MM.1S (cell line): Measurements from ENCODE around the gene SLC7A1.

Source experiments
- EZH2 ChIP-seq: fragments of 300-600 bp; sonication (generic); optimal IDR thresholded peaks from 2 replicates; pipeline ENCODE3; 2017; ENCODE audit warnings: low read depth, mild to moderate bottlenecking, antibody characterized with exemption, low read length, mixed read lengths
- EZH2phosphoT487 ChIP-seq: fragments of 300-600 bp; sonication (generic); IDR thresholded peaks from 2 replicates; pipeline ENCODE4 v1.6.1; 2018; ENCODE audit warnings: antibody characterized with exemption, low read length
- TF ChIP-seq, protein P1 (sequence below): fragments of 300-600 bp; sonication (generic); IDR thresholded peaks from 2 replicates; pipeline ENCODE4 v1.5.1; 2016; ENCODE audit warnings: antibody characterized with exemption, low read length, mixed read lengths

GRCh38 chr13:29490561-29490885 is 105.0 kb downstream of the SLC7A1 start:
- TF ChIP-seq EZH2phosphoT487 = no peak
- TF ChIP-seq, protein P1, sequence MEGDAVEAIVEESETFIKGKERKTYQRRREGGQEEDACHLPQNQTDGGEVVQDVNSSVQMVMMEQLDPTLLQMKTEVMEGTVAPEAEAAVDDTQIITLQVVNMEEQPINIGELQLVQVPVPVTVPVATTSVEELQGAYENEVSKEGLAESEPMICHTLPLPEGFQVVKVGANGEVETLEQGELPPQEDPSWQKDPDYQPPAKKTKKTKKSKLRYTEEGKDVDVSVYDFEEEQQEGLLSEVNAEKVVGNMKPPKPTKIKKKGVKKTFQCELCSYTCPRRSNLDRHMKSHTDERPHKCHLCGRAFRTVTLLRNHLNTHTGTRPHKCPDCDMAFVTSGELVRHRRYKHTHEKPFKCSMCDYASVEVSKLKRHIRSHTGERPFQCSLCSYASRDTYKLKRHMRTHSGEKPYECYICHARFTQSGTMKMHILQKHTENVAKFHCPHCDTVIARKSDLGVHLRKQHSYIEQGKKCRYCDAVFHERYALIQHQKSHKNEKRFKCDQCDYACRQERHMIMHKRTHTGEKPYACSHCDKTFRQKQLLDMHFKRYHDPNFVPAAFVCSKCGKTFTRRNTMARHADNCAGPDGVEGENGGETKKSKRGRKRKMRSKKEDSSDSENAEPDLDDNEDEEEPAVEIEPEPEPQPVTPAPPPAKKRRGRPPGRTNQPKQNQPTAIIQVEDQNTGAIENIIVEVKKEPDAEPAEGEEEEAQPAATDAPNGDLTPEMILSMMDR = no peak
- no peak for TF ChIP-seq EZH2
